GM19239 (cell line): ENCODE measurements around the gene MUC22.
"Not testable (repeated sequence)": the region's sequence is repeated elsewhere in the genome, so short reads cannot be mapped to it uniquely, and the experiment has no call there.

Experiments
- DNase-seq: peaks from one replicate; pipeline ENCODE4 v3.0.0; 2011; ENCODE audit warnings: low spot score; ENCODE audit not compliant: insufficient read length
- FAIRE-seq: peaks from 2 replicates; lab custom pipeline; 2011; peaks lifted over from hg19 to GRCh38; lab: Jason Lieb, UNC

MUC22 gene

DNA sequence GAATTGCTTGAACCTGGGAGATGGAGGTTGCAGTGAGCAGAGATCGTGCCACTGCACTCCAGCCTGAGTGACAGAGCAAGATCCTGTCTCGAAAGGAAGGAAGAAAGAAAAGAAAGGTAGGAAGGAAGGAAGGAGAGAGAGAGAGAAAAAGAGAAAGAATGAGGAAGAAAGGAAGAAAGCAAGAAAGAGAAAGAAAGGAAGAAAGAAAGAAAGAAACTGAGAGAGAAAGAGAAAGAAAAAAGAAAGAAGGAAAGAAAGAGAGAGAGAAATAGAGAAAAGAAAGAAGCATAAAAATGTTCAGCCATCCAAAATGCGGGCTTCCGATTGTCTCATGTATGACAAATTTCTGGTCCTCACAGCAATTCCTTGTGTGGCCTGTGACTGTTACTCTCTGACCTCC is 22.8 kb downstream of the MUC22 start:
- FAIRE-seq, result no peak
- no peak for DNase-seq

DNA sequence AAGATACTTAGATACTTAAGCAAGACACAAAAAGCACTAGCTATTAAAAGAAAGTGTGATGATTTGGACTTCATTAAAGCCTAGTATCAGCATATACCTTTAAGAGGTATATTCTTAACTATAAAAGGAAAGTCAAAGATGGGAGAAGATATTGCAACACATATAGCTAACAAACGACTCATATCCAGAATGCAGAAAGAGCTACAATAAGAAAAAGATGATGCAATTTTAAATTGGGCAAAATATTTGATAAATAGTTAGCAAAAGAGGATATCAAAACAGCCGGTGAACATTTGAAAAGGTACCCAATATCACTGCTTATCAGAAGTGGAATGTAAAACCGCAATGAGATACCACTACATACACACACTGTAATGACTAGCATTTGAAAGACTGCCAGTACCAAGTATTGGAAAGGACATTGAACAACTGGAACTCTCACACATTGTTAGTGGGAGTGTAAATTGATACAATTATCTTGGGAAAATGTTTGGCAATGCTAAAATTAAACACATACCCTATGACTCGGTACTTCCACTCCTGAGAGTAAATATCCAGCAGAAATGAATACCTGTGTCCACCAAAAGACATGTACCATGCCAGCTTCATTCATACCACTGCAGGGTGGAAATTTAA is 25.7 kb downstream of the MUC22 start:
- FAIRE-seq (no peak), DNase-seq (no peak)

DNA sequence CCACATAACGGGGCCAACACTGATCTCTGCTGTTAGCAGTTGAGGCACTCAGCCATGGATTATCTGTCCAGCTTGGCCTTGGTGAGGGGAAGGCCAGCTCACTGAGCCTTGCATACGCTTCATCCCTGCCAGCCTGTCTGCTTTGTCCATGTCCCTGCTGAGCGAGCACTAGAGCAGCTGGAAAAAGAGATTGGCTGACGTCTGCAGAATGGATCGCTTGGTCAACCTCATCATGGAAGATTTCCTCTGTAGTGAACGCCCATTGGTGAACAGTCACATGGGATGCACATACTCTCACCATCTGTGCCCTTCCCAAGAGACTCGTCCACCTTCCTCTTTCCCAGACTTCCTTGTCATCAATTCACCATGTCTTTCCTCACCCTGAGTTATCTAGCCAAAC is 26.9 kb downstream of the MUC22 start:
- DNase-seq, result no peak
- FAIRE-seq, result no peak

DNA sequence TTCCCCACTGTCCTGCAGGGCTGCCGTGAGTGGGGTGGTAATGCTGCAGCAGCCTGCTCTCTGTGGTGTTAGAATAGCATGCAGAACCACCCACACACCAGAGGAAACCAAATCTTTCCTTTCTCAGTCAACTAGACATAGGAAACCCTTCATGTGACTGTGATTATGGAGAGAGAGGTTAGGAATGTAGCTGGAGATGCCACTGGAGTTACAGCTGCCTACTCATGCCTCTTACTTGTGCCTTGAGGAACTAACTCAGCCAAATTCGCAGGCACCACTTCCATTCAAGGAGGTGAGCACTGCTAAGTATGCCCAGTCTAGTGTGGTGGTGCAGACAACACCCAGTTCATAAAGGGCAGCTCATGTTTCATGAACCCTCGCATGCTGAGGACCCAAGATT is 27.4 kb downstream of the MUC22 start:
- no peak for FAIRE-seq
- DNase-seq, result no peak

DNA sequence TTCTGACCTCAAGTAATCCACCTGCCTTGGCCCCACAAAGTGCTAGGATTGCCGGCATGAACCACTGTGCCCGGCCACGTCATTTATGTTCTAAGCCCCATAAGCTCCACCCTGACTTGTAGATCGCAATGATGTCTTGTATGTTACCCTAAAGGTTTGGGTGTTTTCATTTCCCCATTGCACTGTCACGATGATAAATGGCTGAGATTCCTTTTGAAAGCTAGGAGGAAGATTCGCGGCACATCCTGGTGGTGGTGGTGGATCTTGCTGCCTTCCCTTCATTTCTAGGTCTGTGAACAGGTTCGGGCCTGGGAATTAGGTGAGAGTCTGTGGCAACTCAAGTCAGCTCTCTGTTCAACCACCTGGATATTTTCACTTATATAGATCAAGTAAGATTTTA is 28.3 kb downstream of the MUC22 start:
- no peak for FAIRE-seq
- DNase-seq, result no peak

DNA sequence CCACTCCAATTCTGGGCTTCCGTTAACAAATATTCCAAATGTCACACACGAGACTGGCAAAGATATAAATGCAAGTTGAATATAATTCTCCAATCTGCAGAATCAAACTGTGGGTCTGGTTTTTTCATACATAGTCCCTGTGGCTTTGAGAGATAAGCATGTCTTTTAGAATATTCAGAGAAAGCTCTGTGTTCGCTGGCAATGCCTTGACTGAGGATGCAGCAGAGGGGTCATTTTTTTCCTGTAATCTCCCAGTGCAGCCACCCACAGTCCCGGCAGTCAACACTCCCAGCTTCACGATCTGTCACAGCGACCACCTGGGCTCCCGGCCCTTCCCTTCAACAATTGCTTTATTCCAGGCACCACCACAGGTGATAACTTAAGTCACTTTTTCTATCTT is 30.5 kb downstream of the MUC22 start:
- no peak for DNase-seq
- FAIRE-seq, result no peak

DNA sequence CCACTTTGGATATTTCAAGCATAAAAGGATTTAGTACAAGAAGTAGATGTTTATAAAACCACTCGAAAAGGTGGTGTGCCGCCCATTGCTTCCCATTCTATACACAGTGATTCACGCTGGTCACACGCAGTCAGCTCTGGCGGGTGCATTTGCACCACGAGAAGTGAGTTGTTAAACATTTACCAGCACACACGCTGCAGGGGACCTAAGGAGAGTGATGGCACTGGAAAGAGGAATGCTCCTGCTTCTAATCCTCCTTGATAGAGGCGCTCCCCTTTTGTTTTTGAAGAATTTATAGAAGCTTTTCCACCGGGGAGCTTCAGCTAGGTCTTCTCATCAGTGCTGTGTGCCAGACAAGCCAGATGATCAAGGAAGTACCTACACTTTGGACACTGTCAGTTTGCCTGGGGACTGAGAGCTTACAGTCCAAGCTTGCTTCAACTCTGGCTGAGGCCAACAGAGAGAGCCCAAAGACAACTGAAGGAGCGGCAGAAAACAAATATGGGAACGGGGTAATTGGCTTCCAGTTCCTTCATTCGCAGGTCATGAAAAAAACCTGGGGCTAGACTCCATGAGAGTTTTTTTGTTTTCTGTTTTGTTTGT is 31.2 kb downstream of the MUC22 start:
- FAIRE-seq, result no peak
- no peak for DNase-seq

DNA sequence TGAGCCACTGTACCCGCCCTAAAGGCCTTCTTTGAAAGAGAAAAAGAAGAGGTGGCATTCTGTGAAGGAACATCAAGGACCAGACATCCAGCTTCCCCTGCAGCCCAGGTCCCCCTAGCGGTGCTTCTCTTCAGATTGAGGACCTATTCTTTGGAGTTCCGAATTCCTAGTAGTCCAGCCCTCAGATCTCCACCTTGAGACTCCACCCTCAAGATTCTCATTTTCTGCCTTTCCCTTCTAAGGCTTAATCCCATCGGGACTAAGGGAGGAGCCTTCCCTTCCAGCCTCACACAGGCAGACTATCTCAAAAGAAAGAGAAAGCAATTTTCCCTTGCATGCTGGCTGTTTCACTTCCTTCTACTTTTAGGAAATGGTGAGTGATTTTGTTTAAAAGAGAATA is 32.5 kb downstream of the MUC22 start:
- FAIRE-seq (peak; percentile 23), DNase-seq (no peak)

DNA sequence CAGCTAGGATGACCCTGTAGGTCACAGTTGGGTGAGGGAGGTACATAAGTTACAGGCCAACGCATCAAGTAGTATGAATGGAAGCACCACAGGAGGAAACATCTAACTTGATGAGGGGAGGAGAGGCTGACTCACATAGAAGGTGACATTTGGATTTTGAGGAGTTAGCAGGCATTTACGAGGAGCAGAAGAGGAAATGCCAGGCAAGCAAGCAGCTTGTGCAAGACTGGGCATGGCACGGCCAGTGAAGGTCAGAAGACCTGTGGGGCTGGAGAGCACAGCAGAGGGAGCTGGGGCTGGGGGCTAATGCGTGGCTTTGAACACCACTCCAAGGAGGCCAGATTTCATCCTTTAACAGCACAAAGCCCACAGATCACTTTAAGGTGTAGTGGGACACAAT is 37.8 kb downstream of the MUC22 start:
- no peak for DNase-seq
- FAIRE-seq, result no peak

DNA sequence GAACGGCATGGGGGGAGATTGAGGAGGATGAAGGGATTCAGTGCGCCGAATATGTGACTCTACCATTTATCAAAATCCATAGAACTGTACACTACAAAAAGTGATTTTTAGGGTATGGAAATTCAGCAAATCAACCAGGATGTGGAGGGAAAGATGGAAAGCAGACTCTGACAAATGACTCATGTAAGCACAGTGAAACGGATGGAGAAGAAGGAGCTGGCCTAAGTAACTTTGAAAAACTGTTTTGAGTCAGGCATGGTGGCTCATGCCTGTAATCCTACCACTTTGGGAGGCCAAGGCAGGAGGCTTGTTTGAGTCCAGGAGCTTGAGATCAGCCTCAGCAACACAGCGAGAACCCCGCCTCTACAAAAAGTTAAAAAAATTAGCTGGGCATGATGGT is 39.2 kb downstream of the MUC22 start:
- no peak for DNase-seq
- no peak for FAIRE-seq

DNA sequence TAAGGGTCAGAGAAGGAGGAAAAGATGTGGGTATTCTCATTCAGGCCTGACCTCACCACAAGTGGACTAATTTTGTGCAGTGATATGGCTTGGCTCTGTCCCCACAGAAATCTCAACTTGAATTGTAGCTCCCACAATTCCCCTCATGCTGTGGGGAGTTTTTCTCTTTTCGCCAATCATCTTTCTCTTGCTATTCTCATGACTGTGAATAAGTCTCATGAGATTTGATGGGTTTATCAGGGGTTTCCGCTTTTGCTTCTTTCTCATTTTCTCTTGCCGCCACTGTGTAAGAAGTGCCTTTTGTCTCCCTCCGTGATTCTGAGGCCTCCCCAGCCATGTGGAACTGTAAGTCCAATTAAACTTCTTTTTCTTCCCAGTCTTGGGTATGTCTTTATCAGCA is 42.9 kb downstream of the MUC22 start:
- not testable (repeated sequence) for DNase-seq, FAIRE-seq

DNA sequence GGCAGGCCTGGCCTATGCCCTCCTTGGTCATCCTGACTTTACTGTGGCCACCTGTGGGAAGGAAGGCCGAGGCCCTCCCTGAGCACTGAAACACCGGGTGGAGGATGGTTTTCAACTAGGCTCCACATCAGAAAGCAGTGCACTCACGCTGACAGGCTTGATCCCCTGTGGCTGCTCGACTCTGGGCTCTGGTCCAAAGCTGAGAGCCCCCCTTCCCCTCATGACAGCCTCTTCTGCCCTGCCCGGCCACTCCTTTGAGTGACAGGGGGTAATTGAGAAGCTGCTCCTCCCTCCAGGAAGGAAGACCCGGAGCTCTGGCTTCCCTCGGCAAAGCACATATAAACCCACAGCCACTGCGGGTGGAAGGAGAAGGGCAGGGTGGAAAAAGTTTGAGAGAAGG is 43.6 kb downstream of the MUC22 start:
- DNase-seq (no peak), FAIRE-seq (no peak)

DNA sequence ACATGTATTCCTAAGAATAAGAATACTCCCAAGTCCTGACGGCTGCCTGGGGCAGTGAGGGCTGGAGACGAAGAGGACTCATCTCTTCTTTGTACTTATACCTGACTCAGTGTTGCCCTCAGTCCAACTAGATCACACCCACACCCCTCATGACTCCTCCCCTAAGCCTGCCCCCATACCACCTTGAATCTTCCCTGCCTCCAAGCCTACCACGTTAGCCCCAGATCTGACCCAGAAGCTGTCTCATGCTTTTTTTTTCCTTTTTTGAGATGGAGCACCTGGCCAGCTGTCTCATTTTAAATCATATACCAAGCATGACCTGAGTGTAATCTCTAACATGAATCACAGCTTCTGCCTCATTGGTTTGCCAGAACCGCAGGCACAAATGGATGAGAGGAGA is 45.2 kb downstream of the MUC22 start:
- DNase-seq, result no peak
- no peak for FAIRE-seq

DNA sequence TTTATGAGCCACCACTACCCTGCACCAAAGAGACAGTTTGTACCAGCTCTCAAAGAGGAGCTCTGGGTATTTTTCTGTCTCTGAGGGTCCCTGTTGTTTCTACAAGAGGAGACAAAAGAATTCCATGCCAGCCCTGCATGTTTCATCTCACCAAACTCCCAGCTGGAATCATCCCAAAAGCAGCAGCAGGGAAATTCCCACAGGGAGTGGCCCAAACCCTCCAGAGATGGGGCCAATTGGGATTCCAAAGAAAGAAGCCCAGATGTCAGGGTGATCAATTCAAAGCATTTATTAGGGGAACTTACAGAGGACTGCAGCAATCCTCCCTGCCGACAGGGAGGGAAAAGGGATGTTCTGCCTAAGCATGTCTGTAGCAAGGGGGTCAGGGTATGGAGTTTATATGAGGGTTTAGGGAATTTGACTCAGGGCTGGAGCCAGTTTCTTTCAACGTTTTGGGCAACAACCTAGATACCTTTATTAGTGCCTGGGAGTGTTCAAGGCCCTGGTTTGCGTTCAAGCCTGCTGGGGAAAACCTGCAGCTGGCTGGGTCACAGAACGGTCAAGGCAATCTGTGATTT is 47.2 kb downstream of the MUC22 start:
- FAIRE-seq (no peak), DNase-seq (no peak)

DNA sequence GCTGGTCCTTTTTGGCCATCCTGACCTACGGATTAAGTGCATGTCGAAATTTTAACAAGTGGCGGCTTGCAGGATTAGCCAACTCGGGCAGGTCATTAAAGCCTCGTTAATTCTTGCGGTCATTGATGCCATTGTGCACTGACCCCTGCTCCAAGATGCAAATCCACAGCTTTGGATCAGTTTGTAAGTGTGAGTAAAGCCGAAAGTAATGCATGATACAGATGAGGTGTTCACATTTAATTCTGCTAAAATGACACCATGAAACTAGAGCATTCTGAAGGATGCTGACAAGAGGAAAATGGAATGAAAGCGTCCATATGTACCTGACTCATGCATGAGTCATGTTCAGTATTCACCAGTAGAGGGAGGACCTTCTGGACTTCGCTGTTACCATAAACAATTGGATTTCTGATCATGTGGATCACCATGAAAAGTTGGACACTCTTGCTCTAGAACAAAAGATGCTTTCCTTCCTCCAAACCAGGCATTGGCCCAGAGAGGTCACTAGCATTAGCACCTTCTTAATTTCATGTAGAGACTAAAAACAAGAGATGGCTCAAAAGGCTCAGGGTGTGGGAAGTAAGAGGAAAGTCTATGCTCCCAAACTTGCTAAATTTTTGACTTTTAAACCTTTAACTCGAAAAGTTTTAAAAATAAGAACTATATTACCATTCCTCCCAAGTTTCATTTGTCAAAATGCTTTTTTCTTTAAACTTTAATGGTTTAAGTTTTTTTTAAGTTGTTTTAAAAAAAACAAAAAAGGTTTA is 48.0 kb downstream of the MUC22 start:
- peak; percentile 58 for FAIRE-seq
- DNase-seq, result no peak

DNA sequence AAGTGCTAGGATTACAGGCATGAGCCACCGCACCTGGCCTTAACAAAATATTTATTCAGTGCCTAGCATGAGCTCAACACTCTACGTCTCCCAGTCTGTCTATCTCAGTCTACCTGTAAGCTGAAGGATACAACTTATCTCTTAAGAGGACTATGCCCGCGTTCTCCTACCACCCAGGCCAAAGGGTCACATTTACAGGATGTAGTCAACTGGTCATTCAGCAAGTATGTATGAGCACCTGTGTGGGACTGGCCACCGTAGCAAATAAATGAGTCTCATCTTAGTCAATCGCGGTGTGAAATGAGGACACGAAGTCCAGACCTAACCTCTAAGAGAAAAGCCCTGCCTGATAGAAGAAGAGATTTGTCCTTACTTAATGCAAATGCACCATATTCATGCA is 49.9 kb downstream of the MUC22 start:
- DNase-seq (no peak), FAIRE-seq (no peak)

DNA sequence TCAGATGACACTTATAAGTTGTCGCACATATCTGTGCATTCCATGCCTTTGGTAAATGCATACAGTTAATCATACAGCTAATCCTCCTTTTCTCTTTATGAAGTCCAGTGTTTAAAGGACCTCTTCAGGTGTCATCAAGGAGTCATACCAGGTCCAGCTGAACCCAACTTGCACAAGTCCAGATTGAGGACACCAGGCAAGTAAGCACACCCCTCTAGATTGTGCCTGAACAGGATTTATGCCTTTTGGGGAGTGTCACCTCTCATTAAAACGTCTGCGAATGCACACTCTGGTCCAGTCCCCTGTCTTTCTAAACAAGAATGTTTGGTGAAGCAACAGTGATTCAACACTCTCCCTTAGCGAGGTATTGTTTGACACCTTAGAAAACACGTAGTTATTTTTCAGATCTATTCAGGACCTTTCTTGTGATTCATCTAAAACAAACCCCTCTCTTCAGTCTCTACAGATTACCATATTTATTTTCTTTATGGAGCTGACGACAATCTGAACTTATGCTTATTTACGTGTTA is 53.7 kb downstream of the MUC22 start:
- DNase-seq (no peak), FAIRE-seq (no peak)

DNA sequence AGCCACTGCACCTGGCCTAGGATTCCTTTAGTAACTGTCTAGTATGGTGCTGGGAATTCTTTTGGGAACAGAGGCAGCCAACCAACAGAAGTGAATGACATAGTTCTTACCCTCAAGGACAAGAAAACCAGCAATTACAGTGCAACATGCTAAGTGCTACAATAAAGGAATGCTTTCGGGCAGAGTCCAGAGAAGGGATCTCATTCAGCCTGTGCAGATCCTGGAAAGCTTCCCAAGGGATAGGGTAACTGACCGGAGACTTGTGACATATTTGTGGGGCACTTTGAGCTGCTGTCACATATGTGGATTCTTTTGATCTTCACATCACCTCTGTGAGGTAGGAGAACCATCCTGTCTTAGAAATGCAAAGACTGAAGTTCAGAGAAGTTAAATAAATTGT is 55.3 kb downstream of the MUC22 start:
- no peak for FAIRE-seq
- DNase-seq, result no peak

DNA sequence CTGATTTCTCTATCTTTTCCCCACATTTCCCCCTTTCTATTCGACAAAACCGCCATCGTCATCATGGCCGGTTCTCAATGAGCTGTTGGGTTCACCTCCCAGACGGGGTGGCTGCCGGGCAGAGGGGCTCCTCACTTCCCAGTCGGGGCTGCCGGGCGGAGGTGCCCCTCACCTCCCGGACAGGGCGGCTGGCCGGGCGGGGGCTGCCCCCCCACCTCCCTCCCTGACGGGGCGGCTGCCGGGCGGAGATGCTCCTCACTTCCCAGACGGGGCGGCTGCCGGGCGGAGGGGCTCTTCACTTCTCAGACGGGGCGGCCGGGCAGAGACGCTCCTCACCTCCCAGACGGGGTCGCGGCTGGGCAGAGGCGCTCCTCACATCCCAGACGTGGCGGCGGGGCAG is 56.8 kb downstream of the MUC22 start:
- FAIRE-seq, DNase-seq: not testable (repeated sequence)

DNA sequence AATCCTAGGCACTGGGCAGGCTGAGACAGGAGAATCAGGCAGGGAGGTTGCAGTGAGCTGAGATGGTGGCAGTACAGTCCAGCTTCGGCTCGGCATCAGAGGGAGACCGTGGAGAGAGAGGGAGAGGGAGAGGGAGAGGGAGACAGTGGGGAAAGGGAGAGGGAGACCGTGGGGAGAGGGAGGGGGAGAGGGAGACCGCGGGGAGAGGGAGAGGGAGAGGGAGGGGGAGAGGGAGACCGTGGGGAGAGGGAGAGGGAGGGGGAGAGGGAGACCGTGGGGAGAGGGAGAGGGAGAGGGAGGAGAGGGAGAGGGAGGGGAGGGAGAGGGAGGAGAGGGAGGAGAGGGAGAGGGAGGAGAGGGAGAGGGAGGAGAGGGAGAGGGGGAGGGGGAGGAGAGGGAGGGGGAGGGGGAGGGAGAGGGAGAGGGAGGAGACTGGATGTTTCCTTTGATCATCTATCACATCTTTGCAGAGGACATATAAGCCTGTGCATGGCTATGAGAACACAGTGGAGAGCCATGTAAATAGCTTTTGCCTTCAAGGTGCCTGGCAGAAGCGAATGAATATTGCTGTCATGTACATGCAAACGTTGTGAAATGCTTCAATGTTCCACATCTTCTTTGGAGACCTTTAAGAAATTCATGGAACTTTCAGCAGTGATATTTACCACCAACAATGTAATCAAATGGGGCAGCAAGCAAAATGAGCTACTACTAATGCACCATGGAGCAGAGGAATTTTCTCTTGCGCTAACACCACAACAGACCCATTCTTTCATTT is 57.8 kb downstream of the MUC22 start:
- DNase-seq, FAIRE-seq: not testable (repeated sequence)
